AG10803 (cell line): ENCODE data around the gene CD300LB.

Experiments used
- DNase-seq: peaks from one replicate; pipeline ENCODE4 v3.0.0; 2010; ENCODE audit warnings: low read depth
- H3K4me3 ChIP-seq: 2 replicates; pipeline ENCODE4 v1.5.1; 2011; ENCODE audit warnings: mild to moderate bottlenecking, low read length, control low read depth
- CTCF ChIP-seq: conservative IDR thresholded peaks from 2 replicates; pipeline ENCODE4 v1.5.1; 2011; ENCODE audit warnings: mild to moderate bottlenecking, low read length, control low read depth, inconsistent platforms

Gene CD300LB

GRCh38 chr17:74543406-74543805 lies 12.1 kb upstream of the CD300LB start:
- no peak for TF ChIP-seq CTCF
- H3K4me3 ChIP-seq: no peak overlapping the region
- DNase-seq: no peak

DNA sequence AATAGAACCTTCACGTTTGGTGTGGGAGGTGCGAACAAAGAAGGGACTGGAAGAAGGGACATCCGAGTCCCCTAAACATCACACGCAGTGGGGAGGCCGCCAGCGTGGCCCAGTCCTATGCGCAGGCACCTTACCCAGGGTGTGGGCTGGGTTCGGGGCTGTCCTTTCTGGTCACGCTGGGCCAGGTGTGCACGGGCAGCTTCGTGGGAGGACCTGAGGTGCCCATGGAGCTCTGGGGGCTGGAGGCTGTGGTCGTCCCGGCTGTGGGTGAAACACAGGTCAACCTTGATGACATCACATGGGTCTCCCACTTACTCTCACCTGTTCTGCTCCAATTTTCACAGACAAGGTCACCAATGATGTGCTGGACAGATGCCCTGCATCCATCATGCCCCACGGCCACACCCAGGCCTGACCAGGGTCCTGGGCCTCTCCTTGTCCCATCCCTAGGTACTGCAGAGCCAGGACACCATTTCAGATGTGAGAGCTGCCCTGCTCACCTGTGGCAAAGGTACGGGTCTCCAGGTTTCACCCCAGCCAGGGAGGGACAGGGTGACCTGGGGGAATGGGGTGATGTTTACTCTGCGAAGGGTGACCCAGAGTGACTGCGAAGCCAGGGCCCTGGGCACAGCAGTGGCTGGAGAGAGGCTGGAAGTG lies 11.6 kb upstream of the CD300LB start:
- no peak for DNase-seq
- no peak for TF ChIP-seq CTCF
- no peak overlapping the region for H3K4me3 ChIP-seq

DNA sequence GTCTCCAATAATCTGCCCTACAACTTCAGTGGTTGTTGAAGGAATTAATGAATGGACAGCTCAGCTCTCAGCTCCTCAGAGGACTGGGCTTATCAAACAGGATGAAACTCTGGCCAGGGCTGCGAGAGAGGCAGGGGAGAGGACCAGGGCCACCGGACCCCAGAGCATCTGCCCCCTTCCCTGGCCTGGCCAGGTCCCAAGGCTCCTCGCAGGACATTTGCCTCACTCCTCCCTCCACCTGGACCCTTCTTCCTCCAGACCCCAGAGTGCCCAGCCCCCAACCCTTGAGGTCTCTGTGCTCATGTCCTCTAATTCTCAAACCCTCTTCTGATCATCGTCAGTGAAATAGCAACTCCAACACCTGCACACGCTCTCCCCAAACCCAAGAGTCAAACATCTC lies 10.9 kb upstream of the CD300LB start:
- no peak overlapping the region for H3K4me3 ChIP-seq
- DNase-seq: no peak
- TF ChIP-seq CTCF: no peak

DNA sequence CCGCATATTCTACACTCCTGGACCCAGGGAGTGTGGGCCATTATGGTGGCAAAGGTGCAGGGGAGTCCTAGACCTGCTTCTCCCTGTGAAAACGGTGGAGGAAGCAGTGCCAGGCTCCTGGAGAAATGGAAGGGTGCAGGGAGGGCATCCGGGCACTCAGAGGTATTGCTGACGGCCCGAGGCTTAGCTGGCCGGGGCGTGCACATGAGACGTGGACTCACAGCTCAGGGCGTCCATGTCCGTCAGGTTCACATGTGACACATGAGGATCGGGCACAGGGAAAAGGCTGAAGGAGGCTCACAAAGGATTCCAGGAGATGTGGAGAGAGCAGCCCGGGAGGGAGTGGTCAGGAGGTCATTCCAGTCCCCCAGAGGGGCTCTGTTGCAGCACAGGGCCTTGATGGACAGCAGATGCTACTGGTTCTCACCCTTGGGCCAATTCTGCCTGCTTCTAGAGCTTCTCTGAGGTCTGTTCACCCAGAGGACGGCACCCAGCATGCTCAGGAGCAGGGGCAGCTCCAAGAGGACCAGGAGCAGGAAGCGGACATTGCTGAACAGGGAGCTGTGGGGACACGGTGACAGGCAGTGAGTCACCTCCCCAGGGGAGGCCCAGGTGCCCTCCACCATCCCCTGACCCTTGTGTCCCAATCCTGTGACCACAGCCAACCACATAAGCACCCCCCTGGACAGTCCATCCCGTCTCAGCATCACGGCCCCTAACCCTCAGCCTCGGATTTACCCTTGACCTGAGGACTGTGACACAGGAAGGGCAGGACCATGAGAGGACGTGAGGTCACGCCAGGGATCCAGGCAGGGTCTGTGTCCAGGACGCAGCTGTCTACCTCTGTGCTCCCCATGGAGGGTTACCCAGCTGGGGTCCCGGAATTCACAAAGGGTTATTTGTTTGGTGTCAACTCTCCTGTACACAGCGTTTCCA lies 10.2 kb upstream of the CD300LB start:
- no peak overlapping the region for H3K4me3 ChIP-seq
- no peak for TF ChIP-seq CTCF
- DNase-seq: no peak

DNA sequence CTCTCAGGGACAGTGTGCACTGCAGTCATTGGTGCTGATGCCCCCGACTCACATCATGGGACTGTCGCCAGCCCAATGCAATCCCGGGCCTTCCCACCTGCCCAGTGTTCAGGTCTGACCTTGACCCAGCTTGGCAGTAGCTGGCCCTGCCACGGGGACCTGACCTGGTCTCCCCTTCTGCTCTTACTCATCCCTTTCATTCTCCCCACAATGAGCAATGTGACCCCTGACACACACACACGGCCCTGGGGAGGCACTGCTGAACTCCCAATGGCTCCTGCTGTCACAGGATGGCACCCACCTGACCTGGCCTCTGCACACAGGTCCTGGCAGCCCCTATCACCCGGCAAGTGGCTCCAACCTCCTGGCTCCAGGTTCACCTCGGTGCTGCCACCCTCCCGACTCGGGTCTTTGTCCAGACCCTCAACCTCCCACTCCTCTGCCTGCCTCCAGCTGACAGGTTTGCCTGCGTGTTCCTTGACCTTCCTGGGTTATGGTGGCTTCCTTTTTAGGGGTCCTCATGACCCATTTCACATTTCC lies 8.1 kb upstream of the CD300LB start:
- TF ChIP-seq CTCF: no peak
- H3K4me3 ChIP-seq: no peak overlapping the region
- DNase-seq: no peak

- no peak overlapping the region for H3K4me3 ChIP-seq
- no peak for DNase-seq
- TF ChIP-seq CTCF: no peak
These were observed 5.6 kb upstream of the CD300LB start for GRCh38 chr17:74536890-74537289.
